ENCODE results near the gene GGACT.
A peak's percentile ranks its signal among the peaks of the same experiment; 100 is the strongest.

Gene GGACT

DNA sequence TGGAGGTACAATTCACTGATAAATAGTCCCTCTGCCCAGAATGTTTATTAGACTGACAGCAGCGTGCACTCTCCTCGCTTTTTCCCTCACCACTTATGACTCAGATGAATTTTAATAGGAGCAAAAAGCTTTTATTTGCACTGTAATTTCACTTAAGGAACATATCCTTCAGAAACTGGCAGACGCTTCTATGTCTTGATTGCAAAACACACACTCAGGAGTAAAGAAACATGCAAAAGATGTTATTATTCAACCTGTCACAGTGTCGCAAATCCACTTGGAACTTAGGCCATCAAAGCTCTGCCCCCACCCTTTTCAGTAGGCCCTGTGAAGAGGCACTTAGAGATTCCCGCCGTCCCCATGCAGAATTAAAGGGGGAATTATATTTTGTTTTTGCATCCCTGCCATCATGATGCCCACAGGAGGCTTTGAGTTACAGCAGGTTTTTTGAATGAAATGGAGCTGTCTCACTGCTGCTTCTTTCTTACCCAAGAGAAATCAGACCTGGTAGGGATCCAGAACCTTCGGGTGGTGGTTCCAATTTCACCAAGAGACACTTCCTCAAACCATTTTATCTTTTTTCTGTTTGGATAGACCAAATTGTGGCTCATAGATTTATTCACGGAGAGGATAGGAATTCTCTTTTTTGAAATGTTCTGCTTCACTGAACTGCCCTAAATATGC, 74.5 kb downstream of the GGACT start:
- no peak for DNase-seq (ENCODE audit: low read depth in 3 of 3)

- no peak for DNase-seq (ENCODE audit: low read depth in 3 of 3)
These were observed 75.4 kb downstream of the GGACT start for GRCh38 chr13:100513171-100513570.

DNA sequence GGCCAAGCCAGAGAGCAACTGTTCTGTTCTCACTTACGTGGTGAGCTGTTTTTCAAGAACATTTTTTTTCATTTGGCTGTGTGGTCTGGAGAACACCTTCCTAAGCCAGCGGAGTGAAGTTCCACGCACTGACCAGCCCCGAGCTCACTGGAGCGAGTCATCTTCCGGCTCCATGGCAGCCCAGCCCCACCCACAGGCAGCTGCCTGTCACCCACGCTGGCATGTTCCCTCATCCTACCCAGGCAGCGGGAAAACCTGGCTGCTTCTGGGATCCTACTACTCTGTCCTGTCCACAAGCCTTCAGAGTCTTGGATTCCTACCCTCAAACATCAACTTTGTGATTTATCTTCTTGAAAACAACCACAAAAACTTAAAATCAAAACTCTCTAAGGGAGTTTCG, 76.2 kb downstream of the GGACT start:
- no peak for DNase-seq (ENCODE audit: low read depth in 3 of 3)

- DNase-seq (ENCODE audit: low read depth in 3 of 3): no peak
These were observed 77.1 kb downstream of the GGACT start for GRCh38 chr13:100511466-100511865.

DNA sequence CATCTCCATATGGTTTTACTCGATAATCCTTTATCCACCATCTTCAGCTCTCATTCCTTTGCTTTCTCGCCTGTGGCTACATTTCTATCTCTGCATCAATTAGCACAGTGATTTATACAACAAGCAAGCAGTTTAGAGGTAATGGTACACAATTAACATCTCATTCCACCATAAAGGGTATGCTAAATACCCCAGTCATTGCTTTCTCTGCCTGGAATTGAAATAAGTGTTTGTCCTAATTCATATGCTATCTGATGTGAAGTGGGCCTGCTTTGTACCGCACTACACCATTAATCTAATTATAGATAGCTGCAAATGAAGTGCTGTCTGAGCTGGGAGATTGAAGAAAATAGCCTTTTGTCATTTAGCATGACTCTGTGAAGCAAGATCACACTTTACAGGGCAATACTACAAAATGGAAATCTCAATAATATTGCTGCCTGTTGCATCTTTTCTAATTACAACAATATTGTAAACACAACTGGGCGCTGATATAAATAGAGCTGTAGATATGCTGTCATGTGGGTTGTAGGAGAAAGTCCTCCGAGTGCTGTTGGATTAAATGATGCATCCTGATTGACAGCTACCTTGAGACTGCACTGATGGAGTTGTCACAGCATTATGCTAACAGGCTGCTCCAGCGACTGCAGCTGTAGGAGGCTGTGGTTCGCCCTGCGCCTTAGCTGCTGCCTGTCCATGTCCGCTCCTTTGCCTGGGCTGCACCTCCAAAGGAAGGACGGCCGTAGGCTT, 78.2 kb downstream of the GGACT start:
- DNase-seq (ENCODE audit: low read depth in 3 of 3): no peak

DNA sequence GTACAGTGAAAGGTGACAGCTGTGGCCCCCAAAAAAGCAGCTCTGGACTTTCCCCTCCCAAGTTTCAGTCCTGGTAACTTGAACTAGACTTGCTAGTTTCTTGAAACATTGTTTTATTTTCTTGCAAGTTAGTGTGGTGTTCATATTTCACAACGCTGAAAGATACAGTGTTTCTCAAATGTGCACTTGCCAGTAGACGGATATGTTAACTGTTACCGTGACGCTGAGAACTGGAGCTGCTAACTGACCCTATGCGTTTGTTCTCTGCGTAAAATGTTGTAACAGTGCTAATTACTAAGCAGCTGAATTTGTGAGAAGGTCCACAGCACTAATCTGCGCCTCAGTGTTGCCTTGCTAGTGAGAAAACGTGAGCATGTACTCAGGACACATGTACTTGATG, 79.6 kb downstream of the GGACT start:
- DNase-seq (ENCODE audit: low read depth in 3 of 3): no peak

GRCh38 chr13:100508455-100508854, 80.1 kb downstream of the GGACT start:
- DNase-seq (ENCODE audit: low read depth in 3 of 3): no peak

GRCh38 chr13:100506600-100507422, 81.8 kb downstream of the GGACT start:
- no peak for DNase-seq (ENCODE audit: low read depth in 3 of 3)

GRCh38 chr13:100506154-100506553, 82.4 kb downstream of the GGACT start:
- DNase-seq (ENCODE audit: low read depth in 3 of 3): peak; percentile 8 to 15 (median 8)

DNA sequence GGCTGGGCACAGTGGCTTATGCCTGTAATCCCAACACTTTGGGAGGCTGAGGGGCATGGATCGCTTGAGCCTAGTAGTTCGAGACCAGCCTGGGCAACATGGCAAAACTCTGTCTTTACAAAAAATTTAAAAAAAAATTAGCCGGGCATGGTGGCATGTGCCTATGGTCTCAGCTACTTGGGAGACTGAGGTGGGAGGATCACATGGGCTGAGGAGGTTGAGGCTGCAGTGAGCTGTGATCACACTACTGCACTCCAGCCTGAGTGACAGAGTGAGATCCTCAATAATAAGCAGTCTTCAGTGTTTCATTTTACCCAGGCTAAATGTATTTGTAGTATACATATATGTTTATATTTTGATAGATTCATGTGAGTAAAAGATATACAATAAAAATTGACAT, 85.0 kb downstream of the GGACT start:
- DNase-seq (ENCODE audit: low read depth in 3 of 3): no peak

DNA sequence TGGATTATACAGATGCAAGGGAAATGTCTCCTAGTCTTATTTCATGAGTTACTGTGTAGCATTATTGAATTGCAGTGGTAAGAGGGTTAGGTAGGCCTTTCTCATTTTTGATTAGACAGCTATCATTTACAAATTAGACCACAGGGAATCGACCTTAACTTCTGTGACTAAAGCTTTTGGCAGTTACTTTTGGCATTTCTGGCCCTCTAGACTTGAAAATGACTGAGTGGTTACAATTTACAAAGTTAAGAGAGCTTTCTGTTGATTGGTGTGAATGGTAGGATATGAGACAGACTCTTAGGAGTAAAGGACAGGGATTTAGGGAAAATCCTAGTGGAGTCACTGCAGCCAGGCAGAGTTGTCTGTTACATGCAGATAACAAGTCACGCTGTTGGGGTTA, 86.1 kb downstream of the GGACT start:
- no peak for DNase-seq (ENCODE audit: low read depth in 3 of 3)

DNA sequence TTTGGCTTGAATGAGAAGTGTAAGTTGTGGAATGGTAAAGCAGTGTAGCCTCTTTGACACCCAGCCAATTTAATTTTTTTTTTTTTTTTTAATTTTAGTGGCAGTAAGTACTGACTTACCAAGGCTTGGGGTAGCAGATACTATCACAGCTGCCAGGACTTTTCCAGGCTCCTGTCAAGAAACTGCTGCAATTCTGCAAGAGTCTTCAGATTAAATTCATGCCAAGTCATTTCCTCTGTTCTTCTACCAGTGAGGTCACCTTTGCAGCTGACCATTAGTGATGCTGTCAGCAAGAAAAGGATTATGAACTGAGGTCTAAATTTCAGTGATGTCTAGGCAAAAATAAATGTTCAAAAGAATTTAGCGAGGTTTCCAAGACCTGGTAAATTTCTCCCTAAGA, 91.2 kb downstream of the GGACT start:
- no peak for DNase-seq (ENCODE audit: low read depth in 3 of 3)

- no peak for DNase-seq (ENCODE audit: low read depth in 3 of 3)
These were observed 93.1 kb downstream of the GGACT start for GRCh38 chr13:100495455-100495854.

DNA sequence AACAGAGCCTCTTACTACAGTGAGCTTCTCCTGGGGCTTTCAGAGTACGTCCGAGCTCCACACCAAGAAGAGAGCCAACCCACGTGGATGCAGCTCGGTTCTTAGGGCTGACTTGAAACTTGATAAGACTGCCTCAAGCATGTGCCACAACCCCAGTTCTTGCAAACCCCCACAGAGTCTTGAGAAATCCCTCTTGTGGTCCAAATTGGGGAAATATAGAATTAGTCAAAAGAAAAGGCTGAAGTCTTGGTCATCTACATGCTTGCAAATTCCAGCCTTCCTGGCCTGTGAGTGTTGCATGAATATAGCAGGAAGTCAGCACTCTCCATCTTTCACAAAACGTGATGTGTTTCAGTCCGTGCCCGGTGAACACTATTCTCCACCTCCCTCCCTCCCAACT, 95.2 kb downstream of the GGACT start:
- no peak for DNase-seq (ENCODE audit: low read depth in 3 of 3)

GRCh38 chr13:100491164-100491842, 97.3 kb downstream of the GGACT start:
- no peak for DNase-seq (ENCODE audit: low read depth in 3 of 3)

DNA sequence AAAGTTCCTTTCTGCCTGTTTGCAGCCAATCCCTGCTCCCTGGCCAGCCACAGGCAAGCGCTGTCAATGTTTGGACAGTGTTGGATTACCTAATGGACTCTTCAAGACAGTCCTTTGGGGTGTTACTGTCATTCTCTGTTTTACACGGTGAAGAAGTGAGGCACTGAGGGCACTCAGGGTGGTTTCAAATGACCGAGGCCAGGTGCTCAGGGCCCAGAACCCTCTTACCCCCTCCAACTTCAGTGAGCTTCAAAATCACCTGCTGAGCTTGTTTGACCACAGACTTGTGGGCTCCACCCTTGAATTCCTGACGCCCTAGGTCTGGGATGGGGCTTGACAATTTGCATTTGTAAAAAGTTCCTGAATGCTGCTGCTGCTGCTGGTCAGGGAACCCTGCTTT, 97.9 kb downstream of the GGACT start:
- no peak for DNase-seq (ENCODE audit: low read depth in 3 of 3)

DNA sequence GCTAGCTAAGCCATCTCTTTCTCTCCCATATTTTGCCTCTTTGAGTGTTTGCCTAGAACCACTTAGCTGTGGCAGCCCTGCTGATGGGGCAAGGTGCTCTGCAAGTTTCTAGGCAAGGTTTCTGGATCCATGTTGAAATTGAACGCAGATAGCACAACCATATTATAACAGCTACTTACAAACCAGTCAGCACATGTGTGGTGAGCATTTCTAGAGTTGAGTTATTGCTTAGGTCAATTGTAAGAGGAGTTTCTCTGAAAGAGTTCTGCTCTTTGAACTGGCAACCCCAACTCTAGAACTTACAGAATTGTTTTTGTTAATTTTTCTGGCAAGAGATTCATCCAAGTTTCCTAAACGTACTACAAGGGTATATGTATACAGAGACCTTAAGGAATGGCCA, 103.3 kb downstream of the GGACT start:
- no peak for DNase-seq (ENCODE audit: low read depth in 3 of 3)

- DNase-seq (ENCODE audit: low read depth in 3 of 3): no peak
These were observed 103.9 kb downstream of the GGACT start for GRCh38 chr13:100484702-100485101.

DNA sequence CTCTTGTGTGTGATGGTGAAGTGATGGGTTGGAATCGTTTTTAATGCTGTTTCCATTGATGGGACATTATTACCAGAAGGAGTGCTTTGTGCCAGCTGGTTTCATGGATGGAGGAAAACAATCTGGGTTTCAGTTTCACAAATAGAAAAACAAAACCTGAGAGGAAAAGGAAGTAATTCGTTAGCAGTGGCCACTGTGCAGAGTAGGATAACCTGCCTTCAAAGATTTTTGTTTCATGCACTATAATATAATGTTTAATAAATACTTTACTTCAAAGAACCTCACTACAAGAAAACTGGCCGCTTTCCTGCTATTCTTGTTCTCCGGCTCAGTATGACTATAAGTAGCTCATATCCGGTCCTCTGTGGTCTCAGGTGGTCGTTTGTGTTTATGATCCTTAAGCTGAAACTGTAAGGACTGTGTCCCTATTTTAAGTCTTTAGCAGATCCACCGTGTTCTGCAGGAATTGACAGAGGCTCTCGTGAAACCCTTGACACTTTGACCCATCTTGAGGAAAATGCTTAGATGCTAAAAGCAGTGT, 104.7 kb downstream of the GGACT start:
- no peak for DNase-seq (ENCODE audit: low read depth in 3 of 3)

GRCh38 chr13:100483139-100483538, 105.5 kb downstream of the GGACT start:
- DNase-seq (ENCODE audit: low read depth in 3 of 3): no peak

GRCh38 chr13:100480676-100481075, 107.9 kb downstream of the GGACT start:
- DNase-seq (ENCODE audit: low read depth in 3 of 3): no peak
